ENCODE results near the gene FAM32A.

GRCh38 chr19:16216744-16217670 is 31.8 kb downstream of the FAM32A start:
- TF ChIP-seq TARDBP (IDR thresholded peaks at IDR 0.05): no peak
- TF ChIP-seq PKNOX1 (IDR thresholded peaks at IDR 0.05): no peak
- no peak for TF ChIP-seq ELF4 (IDR thresholded peaks at IDR 0.05)
- TF ChIP-seq CTBP1 (IDR thresholded peaks at IDR 0.05; ENCODE audit: borderline replicate concordance): no peak
- TF ChIP-seq SP1 (IDR thresholded peaks at IDR 0.05): no peak
- no peak for TF ChIP-seq SUZ12 (IDR thresholded peaks at IDR 0.05)
- TF ChIP-seq ARNT (IDR thresholded peaks at IDR 0.05): no peak
- TF ChIP-seq FOXK2 (IDR thresholded peaks at IDR 0.05): no peak
- TF ChIP-seq FOXM1 (IDR thresholded peaks at IDR 0.05; ENCODE audit: borderline replicate concordance): no peak
- no peak for TF ChIP-seq NFRKB (IDR thresholded peaks at IDR 0.05)

Measured in HEK293T (cell line).